ENCODE results near the gene TBCC. TPM values are rescaled to one million over a fixed set of nuclear protein-coding genes. Genes with fewer than 3 reads are reported as not detected.

The TBCC gene
- total and polyA plus RNA-seq, 2 of the 8 experiments (the other 6 are each of a cell fraction or from before 2014, with no cell fraction given) = 22.7 to 25.5 TPM

- peaks cover 0 to 4% (median under 1%) of the 10 kb centered on the region in 4 experiments; a peak in 2 of 7 replicates for H3K4me1 ChIP-seq (replicated peaks in 1 of 4; ENCODE audit: control insufficient read depth in 3 of 4, insufficient read depth in 4 of 4, low read length in 3 of 4)
- H3K9me3 ChIP-seq (ENCODE audit: insufficient read depth in 2 of 2, low read depth in 1 of 2, low read length in 1 of 2) = no peaks in the 10 kb centered on the region
- WGBS, 2 experiments (ENCODE audit: extremely low coverage in 1 of 2, insufficient coverage in 1 of 2, insufficient read length in 1 of 2, insufficient replicate concordance in 2 of 2, low coverage in 1 of 2, low lambda C conversion rate in 2 of 2, missing lambda C conversion rate in 1 of 2) = 87% methylated on average over 2 of the region's 2 CpGs; no CpG with 5 or more reads in 1 of the 2 experiments
- H3K23me2 ChIP-seq (ENCODE audit: low read depth, low read length) = no peaks in the 10 kb centered on the region; the same call in 1 of the 2 replicates
- no peak overlapping the region for H2BK5ac ChIP-seq (ENCODE audit: low read depth, low read length)
- ChIA-PET POLR2A (ENCODE audit: partially characterized antibody) (interaction anchor here (1.5 to 13.8 kb wide), 3 partner anchors 8 to 113 kb away, joined by 3 to 277 read pairs (median 7); partner anchors contain the start of gene TBCC), CTCF (ENCODE audit: partially characterized antibody) (no interaction called here)
- H4K91ac ChIP-seq (replicated peaks; ENCODE audit: insufficient read length, low read length) = no peak overlapping the region
- no peak overlapping the region for H3K4me2 ChIP-seq (ENCODE audit: insufficient read depth in 1 of 2, low read depth in 2 of 2, low read length in 2 of 2)
- H3K23ac ChIP-seq (ENCODE audit: insufficient read length) = no peak overlapping the region
- H4K5ac ChIP-seq (ENCODE audit: insufficient read length, low read depth, low read length) = no peak overlapping the region
- no peak overlapping the region for H2BK15ac ChIP-seq (ENCODE audit: low read length)
- TF ChIP-seq POLR2A (IDR thresholded peaks at IDR 0.05; ENCODE audit: control extremely low read depth in 1 of 2, low read depth in 2 of 2, low read length in 2 of 2) (no peak), EP300 (IDR thresholded peaks at IDR 0.05; ENCODE audit: borderline replicate concordance in 1 of 2, low read depth in 2 of 2, low read length in 2 of 2) (no peak)
- no peak overlapping the region for H2AFZ ChIP-seq (ENCODE audit: low read length)
- H4K20me1 ChIP-seq (replicated peaks in 1 of 2; ENCODE audit: control insufficient read depth in 1 of 2, insufficient read depth in 2 of 2, low read length in 2 of 2) = no peaks in the 10 kb centered on the region
- H4K8ac ChIP-seq (ENCODE audit: extremely low read depth, insufficient read depth, low read length) = no peak overlapping the region
- H3K9ac ChIP-seq (replicated peaks in 1 of 4; ENCODE audit: extremely low read depth in 1 of 4, low read depth in 3 of 4, low read length in 3 of 4) = no peak overlapping the region
- no peak overlapping the region for H3K27ac ChIP-seq (ENCODE audit: low read depth, low read length)
- H3K18ac ChIP-seq (ENCODE audit: extremely low read depth, low read length) = no peak overlapping the region
- no peak for FAIRE-seq
- H2AK5ac ChIP-seq (ENCODE audit: low read depth, low read length) = no peak overlapping the region
- H3K4me3 ChIP-seq (ENCODE audit: extremely low read depth in 1 of 4, insufficient read depth in 2 of 4, low read depth in 3 of 4, low read length in 4 of 4) = no peak overlapping the region
- DNase-seq (ENCODE audit: low read depth in 1 of 2, low spot score in 2 of 2) = no peak
- no peak overlapping the region for H3K4ac ChIP-seq (replicated peaks; ENCODE audit: insufficient read length, low read depth, low read length)
- no peaks in the 10 kb centered on the region for H3K36me3 ChIP-seq (ENCODE audit: control insufficient read depth in 2 of 4, insufficient read depth in 4 of 4, low read length in 3 of 4)
- no peak overlapping the region for H2BK120ac ChIP-seq (replicated peaks; ENCODE audit: low read depth, low read length)
- 0 out of 4 replicates have a peak, but pooled peaks cover 0 to 6% of the 10 kb centered on the region in 2 experiments for H3K79me2 ChIP-seq (ENCODE audit: control insufficient read depth in 1 of 2, insufficient read depth in 2 of 2, low read length in 2 of 2)
- H3K79me1 ChIP-seq (ENCODE audit: low read depth, low read length) = no peaks in the 10 kb centered on the region
- H3K56ac ChIP-seq (replicated peaks; ENCODE audit: insufficient read length, low read depth, low read length) = no peak overlapping the region
- no peaks in the 10 kb centered on the region for H3K27me3 ChIP-seq (replicated peaks in 1 of 4; ENCODE audit: control insufficient read depth in 3 of 4, extremely low read depth in 1 of 4, insufficient read depth in 3 of 4, low read length in 3 of 4)
- H3K14ac ChIP-seq (ENCODE audit: insufficient read length) = no peak overlapping the region
- no peak overlapping the region for H2BK12ac ChIP-seq (ENCODE audit: low read depth, low read length)
- H2BK20ac ChIP-seq (ENCODE audit: low read length) = no peak overlapping the region
These were observed 31.4 kb upstream of the TBCC start for GRCh38 chr6:42777126-42777822.
